A549 (cell line): ENCODE data around the gene CHAF1A. TPM values are rescaled to one million over a fixed set of nuclear protein-coding genes. Genes with fewer than 3 reads are reported as not detected.

Experiments used
- ATAC-seq, 2 experiments: fragments of 200-7000 bp in 1 of 2; fragments of >200 bp in 1 of 2; cut with Nextera tagmentation in 1 of 2; cut with Tn5 transposase in 1 of 2; 3 replicates each; pipeline versions ENCODE4 v1.8.0 to v1.9.1; 2018 to 2020; ENCODE audit warnings: mild to moderate bottlenecking in 1 of 2, moderate library complexity in 1 of 2
- CTCF ChIA-PET: fragments of 300-600 bp; sonication (Branson Sonifier 250); formaldehyde crosslinking; extraction: SDS; loops from one replicate; lab custom pipeline; 2021; ENCODE audit warnings: antibody characterized with exemption, inconsistent platforms; lab: Yijun Ruan, JAX
- POLR2A ChIA-PET: fragments of 350-600 bp; formaldehyde crosslinking; extraction: SDS; loops from one replicate; lab custom pipeline; 2021; ENCODE audit warnings: antibody characterized with exemption, inconsistent platforms; lab: Yijun Ruan, JAX
- DNase-seq, 2 experiments: peaks; one replicate each; pipeline versions ENCODE4 v3.0.0 to v3.0.0-alpha.2; 2011 to 2016; ENCODE audit warnings: low read depth in 1 of 2, low spot score in 1 of 2
- FAIRE-seq: peaks from 2 replicates; lab custom pipeline; 2011; peaks lifted over from hg19 to GRCh38; lab: Jason Lieb, UNC
- H3K27ac ChIP-seq, 2 experiments: fragments of >200 bp; sonication (Bioruptor Twin); formaldehyde crosslinking; 3 replicates each; pipeline ENCODE4 v1.5.1; 2016 to 2017
- H3K4me1 ChIP-seq: fragments of >200 bp; sonication (Bioruptor Twin); formaldehyde crosslinking; 3 replicates; pipeline ENCODE4 v1.6.1; 2016
- H3K4me2 ChIP-seq: fragments of >200 bp; sonication (Bioruptor Twin); formaldehyde crosslinking; 3 replicates; pipeline ENCODE4 v1.6.1; 2016
- H3K4me3 ChIP-seq: fragments of >200 bp; sonication (Bioruptor Twin); formaldehyde crosslinking; 3 replicates; pipeline ENCODE4 v1.5.1; 2016
- H3K9me3 ChIP-seq: fragments of >200 bp; sonication (Bioruptor Twin); formaldehyde crosslinking; 3 replicates; pipeline ENCODE4 v1.6.1; 2016
- E2F6 ChIP-seq: IDR thresholded peaks from 2 replicates; pipeline ENCODE4 v1.6.1; 2012; ENCODE audit warnings: low read depth, borderline replicate concordance
- EHF ChIP-seq: fragments of 250-450 bp; sonication (Bioruptor Pico); IDR thresholded peaks from 2 replicates; pipeline ENCODE4 v1.5.0; 2020; ENCODE audit warnings: mild to moderate bottlenecking
- EP300 ChIP-seq, 2 experiments: fragments of >200 bp; sonication (Bioruptor Twin); formaldehyde crosslinking; IDR thresholded peaks; 2 replicates in 1 of 2; 3 replicates in 1 of 2; pipeline ENCODE4 v1.6.1; 2016 to 2017
- ESRRA ChIP-seq: fragments of 150-350 bp; IDR thresholded peaks from 2 replicates; pipeline ENCODE4 v1.6.1; 2014; ENCODE audit warnings: mild to moderate bottlenecking, low read length, borderline replicate concordance
- HEYL ChIP-seq: fragments of 250-450 bp; sonication (Bioruptor Pico); IDR thresholded peaks from 2 replicates; pipeline ENCODE4 v1.8.0; 2021; ENCODE audit warnings: mild to moderate bottlenecking, moderate library complexity
- JUN ChIP-seq, 2 experiments: fragments of >200 bp; sonication (Bioruptor Twin); formaldehyde crosslinking; IDR thresholded peaks; 2 replicates in 1 of 2; 3 replicates in 1 of 2; pipeline ENCODE4 v1.6.1; 2016 to 2017
- KDM5A ChIP-seq: fragments of 200-600 bp; sonication (generic); IDR thresholded peaks from 2 replicates; pipeline ENCODE4 v1.6.1; 2016; ENCODE audit warnings: antibody characterized with exemption, mild to moderate bottlenecking
- MAFK ChIP-seq: fragments of 450-650 bp; IDR thresholded peaks from 2 replicates; pipeline ENCODE4 v1.6.1; 2014; ENCODE audit not compliant: partially characterized antibody
- MAX ChIP-seq: IDR thresholded peaks from 2 replicates; pipeline ENCODE4 v1.6.1; 2012
- MAZ ChIP-seq: fragments of 150-350 bp; IDR thresholded peaks from 2 replicates; pipeline ENCODE4 v1.6.1; 2014; ENCODE audit warnings: antibody characterized with exemption, low read depth, low read length, borderline replicate concordance
- NFE2L2 ChIP-seq: fragments of 150-350 bp; conservative IDR thresholded peaks from 2 replicates; pipeline ENCODE4 v1.6.1; 2014; ENCODE audit warnings: low read length
- POLR2A ChIP-seq: IDR thresholded peaks from 2 replicates; pipeline ENCODE4 v1.6.1; 2012; ENCODE audit warnings: mild to moderate bottlenecking, low read length
- POLR2AphosphoS2 ChIP-seq: conservative IDR thresholded peaks from 2 replicates; pipeline ENCODE4 v1.6.1; 2012; ENCODE audit warnings: low read length, improper control_type of control experiment, inconsistent platforms
- RFX5 ChIP-seq: fragments of 450-650 bp; IDR thresholded peaks from 2 replicates; pipeline ENCODE4 v1.7.1; 2014; ENCODE audit warnings: antibody characterized with exemption, mild to moderate bottlenecking, moderate library complexity
- TP53 ChIP-seq: fragments of 250-450 bp; sonication (Bioruptor Pico); IDR thresholded peaks from 2 replicates; pipeline ENCODE4 v1.5.0; 2021; ENCODE audit warnings: mild to moderate bottlenecking, moderate library complexity
- WGBS: methylation state at CpG from one replicate; pipeline ENCODE4 v1.1.6; 2017; ENCODE audit errors: missing lambda C conversion rate; 5-methylcytosine and 5-hydroxymethylcytosine counted together
- polyA plus RNA-seq, 4 experiments: library from polyadenylated mRNA; depleted of rRNA in 3 of 4; stranded (reverse); fragments of >200 nt; fragmentation: RNase III in 1 of 4; extraction: RNeasy Plus Mini Kit Qiagen cat#74134 plus additional on column Dnase treatment in 1 of 4; gene quantifications; 2 replicates in 3 of 4; 3 replicates in 1 of 4; pipeline ENCODE4 v1.2.3, GENCODE V29; 2011 to 2017
- TF ChIP-seq, protein P1 (sequence below): fragments of >200 bp; sonication (Bioruptor Twin); formaldehyde crosslinking; IDR thresholded peaks from 3 replicates; pipeline ENCODE4 v1.5.1; 2016
- TF ChIP-seq, protein P2 (sequence below): fragments of 200-600 bp; sonication (generic); IDR thresholded peaks from 2 replicates; pipeline ENCODE4 v1.6.1; 2016; ENCODE audit warnings: antibody characterized with exemption, mild to moderate bottlenecking, moderate library complexity

The CHAF1A gene
- polyA plus RNA-seq, 2 of the 4 experiments (the other 2 are of a cell fraction): 15.6 to 28.0 TPM

GRCh38 chr19:4431808-4432674, 29.6 kb downstream of the CHAF1A start:
- ATAC-seq: no peak
- WGBS: 92% methylated on average over 16 of the region's 26 CpGs
- no peak for TF ChIP-seq RFX5
- no peak for TF ChIP-seq EP300 (IDR thresholded peaks at IDR 0.05)
- TF ChIP-seq, protein P1, sequence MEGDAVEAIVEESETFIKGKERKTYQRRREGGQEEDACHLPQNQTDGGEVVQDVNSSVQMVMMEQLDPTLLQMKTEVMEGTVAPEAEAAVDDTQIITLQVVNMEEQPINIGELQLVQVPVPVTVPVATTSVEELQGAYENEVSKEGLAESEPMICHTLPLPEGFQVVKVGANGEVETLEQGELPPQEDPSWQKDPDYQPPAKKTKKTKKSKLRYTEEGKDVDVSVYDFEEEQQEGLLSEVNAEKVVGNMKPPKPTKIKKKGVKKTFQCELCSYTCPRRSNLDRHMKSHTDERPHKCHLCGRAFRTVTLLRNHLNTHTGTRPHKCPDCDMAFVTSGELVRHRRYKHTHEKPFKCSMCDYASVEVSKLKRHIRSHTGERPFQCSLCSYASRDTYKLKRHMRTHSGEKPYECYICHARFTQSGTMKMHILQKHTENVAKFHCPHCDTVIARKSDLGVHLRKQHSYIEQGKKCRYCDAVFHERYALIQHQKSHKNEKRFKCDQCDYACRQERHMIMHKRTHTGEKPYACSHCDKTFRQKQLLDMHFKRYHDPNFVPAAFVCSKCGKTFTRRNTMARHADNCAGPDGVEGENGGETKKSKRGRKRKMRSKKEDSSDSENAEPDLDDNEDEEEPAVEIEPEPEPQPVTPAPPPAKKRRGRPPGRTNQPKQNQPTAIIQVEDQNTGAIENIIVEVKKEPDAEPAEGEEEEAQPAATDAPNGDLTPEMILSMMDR: no peak
- TF ChIP-seq, all 56 proteins: peak for 0

DNA sequence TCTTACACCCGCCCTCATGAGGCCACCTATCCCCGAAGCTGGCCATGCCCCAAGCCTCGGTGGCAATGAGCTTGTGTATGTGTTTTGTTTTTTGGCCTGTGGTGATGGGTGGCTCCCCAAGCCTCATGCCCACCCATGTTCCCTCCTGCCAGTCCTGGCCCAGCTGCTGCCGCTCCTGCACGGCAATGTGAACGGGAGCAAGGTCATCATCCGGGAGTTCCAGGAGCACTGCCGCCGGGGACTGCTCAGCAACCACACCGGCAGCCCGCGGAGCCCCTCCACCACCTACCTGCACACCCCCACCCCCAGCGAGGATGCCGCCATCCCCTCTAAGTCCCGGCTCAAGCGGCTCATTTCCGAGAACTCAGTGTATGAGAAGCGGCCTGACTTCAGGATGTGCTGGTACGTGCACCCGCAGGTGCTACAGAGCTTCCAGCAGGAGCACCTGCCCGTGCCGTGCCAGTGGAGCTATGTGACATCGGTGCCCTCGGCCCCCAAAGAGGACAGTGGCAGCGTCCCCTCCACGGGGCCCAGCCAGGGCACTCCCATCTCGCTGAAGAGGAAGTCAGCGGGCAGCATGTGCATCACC, 30.6 kb downstream of the CHAF1A start:
- Histone ChIP-seq H3K27ac (no peak overlapping the region), H3K9me3 (no peaks in the 10 kb centered on the region), H3K4me2 (no peak overlapping the region), H3K4me1 (no peaks in the 10 kb centered on the region), H3K4me3 (no peak overlapping the region)
- no peak for ATAC-seq
- no peak for DNase-seq
- ChIA-PET POLR2A (no interaction called here), CTCF (interaction anchor here (0.6 kb wide), 1 partner anchor 153 kb away, joined by 3 read pairs; no protein-coding TSS in a partner anchor)
- WGBS: 94% methylated on average over 15 of the region's 28 CpGs
- no peak for FAIRE-seq
- TF ChIP-seq MAZ (no peak), ESRRA (no peak)

More at GRCh38 chr19:4431808-4432674, 29.6 kb downstream of the CHAF1A start:
- ChIA-PET CTCF (no interaction called here), POLR2A (no interaction called here)
- DNase-seq (no peak), FAIRE-seq (no peak)
- Histone ChIP-seq H3K4me1 (no peaks in the 10 kb centered on the region), H3K27ac (no peak overlapping the region), H3K4me3 (no peak overlapping the region), H3K4me2 (no peak overlapping the region), H3K9me3 (no peaks in the 10 kb centered on the region)

DNA sequence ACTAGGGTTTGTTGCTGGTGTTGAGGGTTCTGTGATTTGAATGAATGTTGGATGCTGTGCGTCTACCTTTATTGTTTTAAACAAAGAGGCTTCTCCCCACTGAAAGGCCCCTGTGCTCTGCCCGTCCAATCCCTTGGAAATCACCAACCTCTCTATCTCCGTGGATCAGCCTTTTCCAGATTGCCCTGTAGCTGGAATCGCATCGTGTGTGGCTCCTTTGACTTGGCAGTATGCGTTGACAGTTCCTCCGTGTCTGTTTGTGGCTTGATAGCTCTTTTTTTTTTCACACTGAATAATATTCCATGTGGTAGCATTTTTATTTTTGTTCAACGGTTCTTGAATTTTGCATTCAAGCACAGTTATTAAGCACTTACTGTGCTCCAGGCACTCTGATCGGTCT, 32.0 kb downstream of the CHAF1A start:
- whole genome bisulfite sequencing: 95% methylated on average over 9 of the region's 9 CpGs
- CTCF ChIA-PET: interaction anchor here (0.6 kb wide), 1 partner anchor 40 kb away, joined by 3 read pairs; no protein-coding TSS in a partner anchor
- DNase-seq (no peak), FAIRE-seq (no peak), ATAC-seq (no peak)
- Histone ChIP-seq H3K27ac (no peak overlapping the region), H3K4me2 (no peak overlapping the region), H3K9me3 (no peaks in the 10 kb centered on the region), H3K4me3 (no peak overlapping the region), H3K4me1 (no peaks in the 10 kb centered on the region)
- POLR2A ChIA-PET: no interaction called here
- TF ChIP-seq POLR2A: no peak
- no peak for TF ChIP-seq TP53
- TF ChIP-seq HEYL (CRISPR knock-in tag): no peak
- TF ChIP-seq, protein P2, sequence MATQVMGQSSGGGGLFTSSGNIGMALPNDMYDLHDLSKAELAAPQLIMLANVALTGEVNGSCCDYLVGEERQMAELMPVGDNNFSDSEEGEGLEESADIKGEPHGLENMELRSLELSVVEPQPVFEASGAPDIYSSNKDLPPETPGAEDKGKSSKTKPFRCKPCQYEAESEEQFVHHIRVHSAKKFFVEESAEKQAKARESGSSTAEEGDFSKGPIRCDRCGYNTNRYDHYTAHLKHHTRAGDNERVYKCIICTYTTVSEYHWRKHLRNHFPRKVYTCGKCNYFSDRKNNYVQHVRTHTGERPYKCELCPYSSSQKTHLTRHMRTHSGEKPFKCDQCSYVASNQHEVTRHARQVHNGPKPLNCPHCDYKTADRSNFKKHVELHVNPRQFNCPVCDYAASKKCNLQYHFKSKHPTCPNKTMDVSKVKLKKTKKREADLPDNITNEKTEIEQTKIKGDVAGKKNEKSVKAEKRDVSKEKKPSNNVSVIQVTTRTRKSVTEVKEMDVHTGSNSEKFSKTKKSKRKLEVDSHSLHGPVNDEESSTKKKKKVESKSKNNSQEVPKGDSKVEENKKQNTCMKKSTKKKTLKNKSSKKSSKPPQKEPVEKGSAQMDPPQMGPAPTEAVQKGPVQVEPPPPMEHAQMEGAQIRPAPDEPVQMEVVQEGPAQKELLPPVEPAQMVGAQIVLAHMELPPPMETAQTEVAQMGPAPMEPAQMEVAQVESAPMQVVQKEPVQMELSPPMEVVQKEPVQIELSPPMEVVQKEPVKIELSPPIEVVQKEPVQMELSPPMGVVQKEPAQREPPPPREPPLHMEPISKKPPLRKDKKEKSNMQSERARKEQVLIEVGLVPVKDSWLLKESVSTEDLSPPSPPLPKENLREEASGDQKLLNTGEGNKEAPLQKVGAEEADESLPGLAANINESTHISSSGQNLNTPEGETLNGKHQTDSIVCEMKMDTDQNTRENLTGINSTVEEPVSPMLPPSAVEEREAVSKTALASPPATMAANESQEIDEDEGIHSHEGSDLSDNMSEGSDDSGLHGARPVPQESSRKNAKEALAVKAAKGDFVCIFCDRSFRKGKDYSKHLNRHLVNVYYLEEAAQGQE: no peak
- no peak for TF ChIP-seq POLR2AphosphoS2
- no peak for TF ChIP-seq MAX
- TF ChIP-seq ESRRA: no peak
- TF ChIP-seq JUN (IDR thresholded peaks at IDR 0.05): no peak
- TF ChIP-seq EHF (CRISPR knock-in tag): no peak
- TF ChIP-seq NFE2L2: no peak
- no peak for TF ChIP-seq E2F6
- TF ChIP-seq MAFK: no peak
- no peak for TF ChIP-seq KDM5A
